CD4-positive, alpha-beta T cell treated with Interleukin-21 for 1 hour (primary cell): ENCODE results near the gene APBB2.
"Not testable (repeated sequence)": the region's sequence is repeated elsewhere in the genome, so short reads cannot be mapped to it uniquely, and the experiment has no call there.

Experiments used
- DNase-seq: peaks from one replicate; pipeline ENCODE4 v3.0.0-alpha.2; 2020

APBB2 gene

GRCh38 chr4:40840985-40841571, 373.3 kb downstream of the APBB2 start:
- peak; percentile 51 for DNase-seq

GRCh38 chr4:40840255-40840984, 373.9 kb downstream of the APBB2 start:
- DNase-seq, result no peak

GRCh38 chr4:40838742-40839141, 375.6 kb downstream of the APBB2 start:
- DNase-seq, result no peak

GRCh38 chr4:40837094-40837870, 377.1 kb downstream of the APBB2 start:
- DNase-seq, result no peak

GRCh38 chr4:40833212-40833611, 381.1 kb downstream of the APBB2 start:
- DNase-seq, result no peak

GRCh38 chr4:40832175-40832574, 382.2 kb downstream of the APBB2 start:
- DNase-seq, result no peak

- DNase-seq, result no peak
Observed at GRCh38 chr4:40831146-40831907, 383.0 kb downstream of the APBB2 start.

- no peak for DNase-seq
Observed at GRCh38 chr4:40829586-40829985, 384.8 kb downstream of the APBB2 start.

- DNase-seq, result no peak
Observed at GRCh38 chr4:40828661-40829060, 385.7 kb downstream of the APBB2 start.

- DNase-seq, result no peak
Observed at GRCh38 chr4:40827758-40828157, 386.6 kb downstream of the APBB2 start.

- no peak for DNase-seq
Observed at GRCh38 chr4:40826821-40827220, 387.5 kb downstream of the APBB2 start.

- no peak for DNase-seq
Observed at GRCh38 chr4:40825014-40825838, 389.1 kb downstream of the APBB2 start.

- DNase-seq, result no peak
Observed at GRCh38 chr4:40822420-40823166, 391.7 kb downstream of the APBB2 start.

- no peak for DNase-seq
Observed at GRCh38 chr4:40820101-40820500, 394.2 kb downstream of the APBB2 start.

GRCh38 chr4:40817157-40817556, 397.2 kb downstream of the APBB2 start:
- DNase-seq, result not testable (repeated sequence)

GRCh38 chr4:40812856-40813255, 401.5 kb downstream of the APBB2 start:
- DNase-seq, result no peak

GRCh38 chr4:40812386-40812785, 402.0 kb downstream of the APBB2 start:
- no peak for DNase-seq

GRCh38 chr4:40811956-40812355, 402.4 kb downstream of the APBB2 start:
- DNase-seq, result no peak

- no peak for DNase-seq
Observed at GRCh38 chr4:40808926-40809457, 405.4 kb downstream of the APBB2 start.

GRCh38 chr4:40804598-40804997, 409.7 kb downstream of the APBB2 start:
- DNase-seq, result no peak

GRCh38 chr4:40800064-40800463, 414.3 kb downstream of the APBB2 start:
- no peak for DNase-seq
